Measurements from ENCODE around the gene MACROD2.

DNA sequence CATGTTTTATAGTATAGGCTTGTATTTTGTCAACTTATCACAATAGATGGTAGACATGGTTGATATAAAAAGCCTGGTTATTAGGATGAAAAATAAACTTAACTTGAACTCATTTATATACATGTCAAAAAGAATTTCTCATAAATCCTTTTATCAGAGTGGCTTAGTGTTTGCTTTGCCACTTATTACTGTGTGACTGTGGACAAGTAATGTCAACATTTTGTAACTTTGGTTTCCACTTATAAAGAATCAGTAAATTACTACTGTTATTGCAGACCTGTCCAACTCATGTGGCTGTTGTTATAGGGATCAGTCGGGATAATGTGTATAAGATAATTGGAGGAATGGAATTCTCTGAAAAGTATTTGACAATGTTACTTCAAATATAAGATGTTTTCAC lies 1236.9 kb downstream of the MACROD2 start:
- no peak for TF ChIP-seq SUZ12 (IDR thresholded peaks at IDR 0.05; ENCODE audit: extremely low read depth, insufficient read depth, insufficient read length)
- no peak for TF ChIP-seq YY1 (IDR thresholded peaks at IDR 0.05; ENCODE audit: insufficient read depth, insufficient read length)
- TF ChIP-seq ZNF274 (IDR thresholded peaks at IDR 0.05; ENCODE audit: low read depth, low read length): no peak
